SK-N-MC (cell line): ENCODE results near the gene KIF21B.

ENCODE experiments used
- EZH2 ChIP-seq: fragments of 200-600 bp; sonication (generic); IDR thresholded peaks from one replicate; pipeline ENCODE4 v1.6.1; 2017; ENCODE audit warnings: antibody characterized with exemption
- FOXP2 ChIP-seq: optimal IDR thresholded peaks from 2 replicates; pipeline ENCODE3; 2011; ENCODE audit warnings: mild to moderate bottlenecking, moderate library complexity; ENCODE audit not compliant: insufficient read depth; ENCODE audit errors: extremely low read length, control extremely low read depth
- POLR2AphosphoS5 ChIP-seq: IDR thresholded peaks from 2 replicates; pipeline ENCODE4 v1.6.1; 2012; ENCODE audit warnings: mild to moderate bottlenecking, low read depth, low read length, borderline replicate concordance

DNA sequence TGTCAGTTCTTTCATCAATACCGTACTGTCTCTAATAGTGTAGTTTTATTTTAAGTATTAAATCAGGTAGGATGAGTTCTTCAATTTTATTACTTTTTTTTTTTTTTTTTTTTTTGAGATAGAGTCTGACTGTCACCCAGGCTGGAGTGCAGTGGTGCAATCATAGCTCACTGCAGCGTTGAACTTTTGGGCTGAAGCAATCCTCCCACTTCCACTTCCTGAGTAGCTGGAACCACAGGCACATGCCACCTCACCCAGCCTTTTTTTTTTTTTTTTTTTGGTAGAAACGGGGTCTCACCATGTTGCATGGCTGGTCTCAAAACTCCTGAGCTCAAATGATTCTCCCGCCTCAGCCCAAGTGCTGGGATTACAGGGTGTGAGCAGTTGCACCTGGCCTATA, 84.6 kb downstream of the KIF21B start:
- TF ChIP-seq EZH2: no peak
- no peak for TF ChIP-seq POLR2AphosphoS5
- TF ChIP-seq FOXP2: no peak
